Activated naive CD8-positive, alpha-beta T cell treated with anti-CD3 and anti-CD28 coated beads, Interleukin-2, amount 50 U/mL, for 16 hours (primary cell): Measurements from ENCODE around the gene INPP5D.
A peak's percentile ranks its signal among the peaks of the same experiment; 100 is the strongest.
"Not testable (repeated sequence)": the region's sequence is repeated elsewhere in the genome, so short reads cannot be mapped to it uniquely, and the experiment has no call there.

Experiments used
- DNase-seq: peaks from one replicate; pipeline ENCODE4 v3.0.0-alpha.2; 2020; ENCODE audit warnings: low read depth, low spot score

The INPP5D gene

DNA sequence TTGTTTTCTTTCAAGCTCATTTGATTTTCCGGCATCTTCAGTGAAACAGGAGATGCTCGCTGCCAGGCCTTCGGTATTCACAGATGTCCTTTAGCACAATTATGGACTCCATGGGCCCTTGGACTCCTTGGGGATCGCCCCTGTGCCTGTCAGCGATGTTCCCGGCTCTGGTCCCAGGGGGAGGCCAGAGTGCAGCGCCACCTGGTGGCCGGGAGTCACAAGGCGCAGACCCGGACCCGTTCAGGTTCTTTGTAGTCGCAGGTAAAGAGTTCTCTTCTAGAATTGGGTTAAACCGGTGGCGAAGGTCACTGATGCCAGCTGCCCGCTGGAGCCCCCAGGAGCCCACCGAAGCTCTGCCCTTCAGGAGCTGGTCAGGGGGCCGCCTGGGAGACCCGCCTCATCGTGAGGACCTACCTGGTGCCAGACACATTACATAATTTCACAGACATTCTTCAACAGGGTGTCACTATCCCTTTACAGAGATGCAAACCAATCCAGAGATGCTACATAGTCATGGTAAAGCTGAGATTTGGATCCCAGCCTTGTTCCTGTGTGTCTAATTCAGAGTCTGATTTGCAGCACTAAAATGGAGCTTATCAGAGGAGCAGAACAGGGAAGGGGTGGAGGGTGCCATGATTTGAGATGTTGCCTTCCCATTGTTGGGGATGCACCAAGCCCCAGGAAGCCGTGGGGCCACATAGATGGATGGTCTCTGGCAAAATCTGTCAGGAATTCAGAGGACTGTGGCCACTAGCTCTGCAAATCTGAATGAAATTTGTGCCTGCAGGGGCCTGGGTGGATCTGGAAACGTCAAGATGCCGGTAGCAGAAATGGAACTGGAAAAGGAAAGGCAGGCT is 6.0 kb upstream of the INPP5D start:
- DNase-seq = peak; percentile 48

DNA sequence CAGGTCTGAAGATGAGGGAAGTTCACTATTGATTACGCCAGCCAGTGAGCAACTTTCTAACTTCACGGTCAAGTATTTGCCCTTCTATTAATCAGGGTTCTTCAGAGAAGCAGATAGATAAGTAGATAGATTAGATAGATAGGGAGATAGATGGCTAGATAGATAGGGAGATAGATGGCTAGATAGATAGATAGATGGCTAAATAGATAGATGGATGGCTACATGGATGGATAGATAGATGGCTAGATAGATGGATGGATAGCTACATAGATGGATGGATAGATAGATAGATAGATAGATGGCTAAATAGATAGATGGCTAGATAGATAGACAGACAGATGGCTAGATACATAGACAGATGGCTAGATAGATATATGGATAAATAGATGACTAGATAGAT is 4.8 kb upstream of the INPP5D start:
- DNase-seq = no peak

DNA sequence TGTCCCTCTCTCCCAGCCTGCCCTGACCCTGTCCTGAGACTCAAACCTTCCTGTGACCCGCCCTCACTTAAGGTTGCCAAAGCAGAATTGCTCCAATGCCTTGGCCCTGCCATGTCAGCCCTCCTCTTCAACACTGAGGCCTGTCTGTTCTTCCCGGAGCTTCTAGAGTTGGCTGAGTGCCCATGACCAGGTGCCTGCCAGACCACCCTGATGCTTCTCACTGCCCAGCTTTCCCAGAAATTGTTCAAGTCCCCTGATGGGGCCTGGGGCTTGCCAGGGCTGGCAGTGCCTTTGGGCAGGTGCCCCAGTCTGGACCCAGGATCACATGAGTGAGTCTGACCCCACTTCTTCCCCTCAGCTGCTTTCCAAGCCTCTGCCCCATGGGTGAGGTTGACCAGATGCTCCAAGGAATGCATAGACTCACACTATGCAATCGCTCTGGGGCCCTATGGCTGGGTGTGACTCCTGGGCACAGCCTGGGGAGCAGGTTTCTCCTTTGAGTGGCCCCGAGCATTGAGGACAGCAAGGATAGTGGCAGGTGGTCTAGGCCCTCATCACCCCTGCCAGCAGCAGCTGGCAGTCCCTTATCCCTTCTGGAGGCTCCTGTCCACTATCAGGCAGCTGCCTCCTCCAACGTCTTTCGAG is 3.1 kb upstream of the INPP5D start:
- no peak for DNase-seq

DNA sequence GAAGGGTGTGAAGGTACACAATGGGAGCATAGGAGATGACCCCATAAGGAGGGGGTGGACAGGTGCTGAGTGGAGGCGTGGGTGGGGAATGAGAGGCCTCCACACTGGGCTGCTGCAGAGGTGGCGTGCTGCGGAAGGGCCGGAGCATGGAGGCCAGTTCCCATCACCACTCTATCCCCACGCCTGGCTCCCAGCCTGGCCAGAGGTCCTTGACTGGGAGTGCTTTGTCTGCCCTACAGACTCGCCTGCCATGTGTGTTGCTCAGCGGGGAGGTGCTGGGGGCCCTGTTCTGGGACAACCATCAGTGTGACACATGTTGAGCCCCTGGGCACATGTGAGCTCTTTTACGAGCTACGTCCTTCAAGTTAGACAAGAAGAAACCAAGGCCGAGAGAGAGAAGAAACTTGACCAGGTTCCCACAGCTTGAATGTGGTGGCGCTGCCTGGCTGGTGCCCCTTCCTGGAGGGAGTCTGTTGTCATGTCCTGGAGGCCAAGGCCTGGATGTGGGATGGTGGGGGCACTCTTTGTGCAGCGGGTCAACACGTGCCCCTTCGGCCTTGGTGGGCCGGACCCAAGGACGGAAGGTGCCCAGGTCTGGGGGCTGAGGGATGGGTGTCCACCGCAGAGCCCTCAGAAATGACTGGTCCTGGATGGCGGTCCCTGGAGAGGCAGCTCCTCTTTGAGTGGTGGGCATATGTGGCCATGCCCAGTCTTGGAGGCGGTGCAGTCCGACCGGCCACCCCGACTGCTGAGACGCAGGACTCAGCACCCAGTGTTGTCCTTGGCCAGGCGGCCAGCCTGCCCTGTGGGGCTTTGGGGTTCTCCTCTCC is 1.2 kb upstream of the INPP5D start:
- no peak for DNase-seq

DNA sequence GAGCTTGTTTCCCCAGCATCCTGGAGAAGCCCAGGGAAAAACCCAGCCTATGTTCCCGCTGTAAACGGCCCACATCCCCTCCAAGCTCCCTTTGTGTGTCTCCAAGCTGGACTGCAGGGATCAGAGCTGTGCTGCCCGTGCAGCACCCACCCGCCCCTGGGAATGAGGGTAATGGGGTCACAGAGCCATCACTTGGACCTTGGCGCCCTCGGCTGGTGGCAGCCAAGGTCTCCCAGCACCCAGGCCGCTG is 670 bp upstream of the INPP5D start:
- no peak for DNase-seq

DNA sequence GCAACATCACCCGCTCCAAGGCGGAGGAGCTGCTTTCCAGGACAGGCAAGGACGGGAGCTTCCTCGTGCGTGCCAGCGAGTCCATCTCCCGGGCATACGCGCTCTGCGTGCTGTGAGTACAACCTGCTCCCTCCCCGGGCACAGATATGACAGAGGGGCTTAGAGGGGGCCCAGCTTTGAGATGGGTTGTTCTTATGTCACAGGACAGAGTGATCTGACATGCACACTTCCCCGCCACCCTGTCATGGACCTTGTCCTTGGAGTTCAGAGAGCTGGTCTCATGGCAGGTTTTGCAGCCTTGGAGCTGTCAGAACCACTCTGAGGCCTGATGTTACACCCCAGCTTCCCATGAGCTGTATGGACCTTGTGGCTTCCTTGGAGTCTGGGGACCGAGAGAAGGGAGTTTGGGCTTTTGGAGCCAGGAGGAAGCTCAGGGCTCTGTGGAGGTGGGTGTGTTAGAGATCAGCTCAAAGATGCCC is 398 bp downstream of the INPP5D start:
- no peak for DNase-seq

DNA sequence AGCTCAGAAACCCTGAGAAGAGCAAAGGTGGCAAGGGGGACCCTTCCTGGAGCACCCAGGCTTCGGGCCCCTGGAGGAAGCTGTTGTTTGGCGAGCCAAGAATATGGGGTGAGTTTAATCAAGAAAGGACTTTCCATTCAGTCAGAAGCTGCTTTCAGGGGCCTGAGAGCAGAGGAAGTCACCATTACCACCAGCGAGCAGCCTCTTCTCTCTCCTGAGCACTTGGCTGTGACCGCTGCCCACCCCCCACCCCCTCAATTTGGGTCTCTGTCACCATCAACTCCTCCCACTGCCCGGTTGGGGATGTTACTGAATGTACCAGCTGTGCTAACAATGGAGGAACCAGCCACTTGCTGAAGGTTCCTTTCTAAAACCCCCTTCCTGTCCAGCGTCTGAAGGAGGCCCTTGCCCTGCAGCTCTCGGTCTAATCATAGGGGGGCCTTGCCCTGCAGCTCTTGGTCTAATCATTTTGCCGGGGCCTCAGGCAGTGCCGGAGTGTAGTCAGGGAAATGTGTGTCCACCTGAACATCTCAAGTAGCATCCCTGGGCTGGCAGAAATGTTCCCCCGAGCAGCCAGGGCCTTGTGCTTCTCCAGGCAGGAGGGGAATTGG is 943 bp downstream of the INPP5D start:
- no peak for DNase-seq

DNA sequence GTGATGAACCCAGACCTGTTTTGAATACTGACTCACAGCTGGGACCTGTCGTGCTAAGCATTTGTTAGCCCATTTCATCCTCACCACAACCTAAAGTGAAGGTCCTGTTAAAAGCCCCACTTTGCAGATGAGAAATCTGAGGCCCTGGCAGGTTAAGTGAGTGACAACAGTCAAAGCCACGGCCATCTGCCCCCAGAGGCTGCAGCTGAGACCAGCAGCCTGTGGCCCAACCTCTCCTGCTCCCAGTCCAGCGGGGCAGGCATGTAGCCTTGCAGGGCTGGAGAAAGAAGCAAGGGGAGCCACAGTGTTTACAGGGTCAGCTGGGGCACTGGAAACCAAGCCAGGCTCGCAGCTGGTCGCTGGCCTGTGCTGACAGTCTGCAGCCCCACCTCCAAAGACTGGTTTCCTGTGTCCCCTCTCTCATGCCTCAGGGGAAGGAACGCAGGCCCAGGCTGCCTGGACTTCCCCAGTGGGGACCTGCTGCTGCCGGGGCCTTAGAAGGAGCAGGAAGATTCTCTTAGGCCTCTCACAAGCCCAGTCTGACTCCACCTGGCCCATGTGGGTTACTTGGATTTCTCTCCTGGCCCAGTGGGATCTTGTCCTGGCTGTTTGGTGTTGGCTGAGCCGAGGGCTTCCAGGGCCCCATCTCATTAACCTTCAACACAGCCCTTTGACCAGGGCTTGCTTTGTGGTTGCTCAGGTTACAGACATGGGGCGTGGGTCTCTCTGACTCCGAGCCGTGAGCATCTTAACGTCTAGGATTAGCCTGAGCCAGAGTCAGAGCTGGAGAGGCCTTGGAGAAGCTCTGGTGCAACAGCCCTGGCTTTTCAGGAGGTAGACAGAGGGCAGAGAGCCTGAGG is 1.7 kb downstream of the INPP5D start:
- no peak for DNase-seq

DNA sequence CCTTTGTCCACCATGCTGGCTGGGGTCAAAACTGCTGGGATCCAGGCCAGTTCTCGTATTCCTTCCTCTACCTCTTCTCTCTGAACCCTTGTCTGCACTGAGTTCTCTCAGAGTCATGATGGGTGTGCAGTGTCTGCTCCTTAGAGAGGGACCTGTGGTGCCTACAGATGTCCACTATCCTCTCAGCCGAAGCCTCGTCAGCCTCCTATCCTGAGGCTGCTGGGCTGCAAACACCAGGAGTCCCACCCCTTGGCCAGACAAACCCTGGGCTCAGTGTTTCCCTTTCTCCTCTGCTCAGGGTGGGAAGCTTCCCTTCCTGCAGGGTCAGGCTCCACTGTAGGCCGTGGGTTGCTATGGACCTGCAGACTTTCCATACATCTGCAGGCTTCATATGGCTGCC is 2.3 kb downstream of the INPP5D start:
- DNase-seq = no peak

DNA sequence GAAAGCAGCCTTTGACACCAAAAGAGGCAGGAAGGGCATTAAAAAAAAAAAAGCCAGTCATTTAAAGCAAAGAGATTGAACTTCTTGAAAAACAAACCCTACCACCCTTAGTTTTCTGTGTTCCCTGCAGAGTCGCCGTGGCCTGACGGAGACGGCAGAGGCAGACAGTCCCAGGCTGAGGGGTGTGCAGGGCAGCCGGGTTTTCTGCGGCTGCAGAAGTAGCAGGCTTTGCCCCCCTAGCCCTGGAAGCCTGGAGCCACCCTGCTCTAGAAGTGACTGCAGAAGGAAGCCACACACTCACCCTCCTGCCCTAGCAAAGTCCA is 2.8 kb downstream of the INPP5D start:
- no peak for DNase-seq

DNA sequence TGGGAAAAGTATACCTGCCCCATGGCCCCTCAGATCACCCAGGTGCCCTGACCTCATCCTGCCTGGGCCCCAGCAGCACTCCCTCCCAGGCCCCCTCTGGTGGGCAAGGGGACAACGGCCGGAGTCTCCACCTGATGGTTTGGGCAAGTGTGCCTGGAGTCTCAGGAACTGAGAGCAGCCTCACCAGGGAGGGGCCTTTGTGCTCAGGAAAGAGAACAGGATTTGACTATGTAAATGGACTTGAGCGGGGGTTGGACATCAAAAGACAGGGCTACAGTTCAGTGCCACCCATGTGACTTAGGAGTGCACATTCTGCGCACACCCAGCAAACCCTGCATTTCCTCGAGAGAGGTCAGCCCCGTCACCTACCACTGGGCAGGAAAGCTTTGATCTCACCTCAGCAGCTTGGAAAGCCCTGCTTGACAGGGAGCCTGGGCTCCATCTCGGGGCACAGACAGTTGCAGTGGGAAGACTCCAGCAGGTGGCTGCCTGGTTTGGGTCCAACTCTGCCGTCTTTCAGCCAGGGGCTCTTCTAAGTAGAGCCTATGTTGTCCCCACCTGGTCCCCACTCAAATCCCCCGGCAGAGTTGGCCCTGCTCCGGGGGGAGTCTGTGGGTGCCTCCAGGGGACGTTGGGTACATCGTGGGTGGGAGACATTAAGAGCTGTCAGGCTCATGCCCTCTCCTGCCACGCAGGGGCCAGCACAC is 3.3 kb downstream of the INPP5D start:
- no peak for DNase-seq

DNA sequence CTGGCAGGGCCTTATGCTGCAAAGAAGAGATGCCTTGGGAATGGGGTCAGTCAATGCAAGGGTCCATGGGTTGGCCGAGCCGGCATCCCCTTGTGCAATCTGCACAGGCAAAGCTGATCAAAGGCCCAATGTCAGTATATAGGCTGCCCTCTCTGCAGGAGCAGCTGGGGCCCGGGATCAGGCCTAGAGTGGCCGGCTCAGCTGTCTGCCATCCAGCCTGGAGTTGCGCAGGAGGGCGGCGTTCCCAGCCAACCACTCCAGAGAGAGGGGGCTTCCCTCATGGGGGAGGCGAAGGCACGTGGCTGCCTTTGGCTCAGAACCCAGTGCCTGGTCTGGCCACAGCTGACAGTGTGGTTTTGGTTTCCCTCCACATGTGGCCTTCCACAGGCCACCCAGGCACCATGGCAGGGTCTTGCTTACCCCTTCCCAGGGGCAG is 3.9 kb downstream of the INPP5D start:
- DNase-seq = no peak

DNA sequence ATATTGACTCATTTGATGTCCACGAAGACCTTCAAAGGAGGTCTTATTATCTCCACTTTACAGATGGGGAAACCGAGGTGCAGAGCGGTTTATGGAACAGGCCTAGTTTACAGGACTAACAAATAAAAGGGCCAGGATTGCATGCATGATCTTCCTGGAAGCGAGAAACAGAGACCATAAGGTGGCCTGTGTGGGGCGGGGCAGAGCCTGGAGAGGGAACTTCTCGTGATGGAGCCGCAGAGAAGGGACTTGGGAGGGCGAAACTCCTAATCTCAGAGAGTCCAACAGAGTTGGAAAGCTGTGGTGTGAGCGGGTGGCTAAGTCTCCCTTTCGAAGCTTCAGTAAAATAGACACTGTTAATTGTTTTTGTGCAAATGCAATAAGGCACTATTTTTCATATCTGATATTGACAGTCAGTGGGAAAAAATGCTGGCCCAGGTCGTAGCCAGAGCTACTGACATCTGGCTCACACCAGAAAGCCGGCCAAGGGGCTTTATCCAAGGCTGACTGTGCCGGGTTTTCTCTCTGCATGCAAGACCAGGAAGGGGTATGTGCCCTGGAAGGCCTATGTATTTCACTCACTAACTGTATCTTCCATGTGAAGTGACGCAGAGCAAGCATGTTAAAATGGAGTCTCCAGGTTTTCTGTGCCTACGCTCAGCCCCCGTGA is 4.5 kb downstream of the INPP5D start:
- DNase-seq = no peak

DNA sequence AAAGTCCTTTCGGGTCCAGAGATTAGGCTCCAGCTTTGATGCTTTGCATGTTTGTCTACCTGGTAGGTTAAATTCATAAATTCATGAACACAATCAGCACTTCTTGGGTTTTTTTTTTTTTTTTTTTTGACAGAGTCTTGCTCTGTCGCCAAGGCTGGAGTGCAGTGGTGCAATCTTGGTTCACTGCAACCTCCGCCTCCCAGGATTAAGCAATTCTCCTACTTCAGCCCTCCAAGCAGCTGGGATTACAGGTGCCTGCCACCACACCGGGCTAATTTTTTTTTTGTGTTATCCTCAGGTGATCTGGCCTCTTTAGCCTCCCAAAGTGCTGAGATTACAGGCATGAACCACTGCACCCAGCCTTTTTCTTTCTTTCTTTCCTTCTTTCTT is 5.1 kb downstream of the INPP5D start:
- not testable (repeated sequence) for DNase-seq

DNA sequence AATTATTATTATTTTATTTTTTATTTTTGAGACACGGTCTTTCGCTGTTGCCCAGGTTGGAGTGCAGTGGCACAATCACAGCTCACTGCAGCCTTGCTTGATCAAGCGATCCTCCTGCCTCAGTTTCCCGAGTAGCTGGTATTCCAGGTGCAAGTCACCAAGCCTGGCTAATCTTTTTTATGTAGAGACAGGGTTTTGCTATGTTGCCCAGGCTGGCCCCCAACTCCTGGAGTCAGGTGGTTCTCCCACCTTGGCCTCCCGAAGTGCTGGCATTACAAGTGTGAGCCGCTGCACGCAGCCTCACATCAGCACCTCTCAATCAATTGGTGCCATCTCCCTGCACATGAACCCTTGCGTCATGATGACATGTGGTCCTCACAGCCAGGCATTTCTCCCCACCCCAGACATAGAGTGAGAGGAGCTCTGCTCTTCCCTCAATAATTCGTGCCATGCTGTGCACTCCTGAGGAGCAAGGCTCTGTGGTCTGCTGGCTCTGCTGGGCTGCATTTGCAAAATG is 5.9 kb downstream of the INPP5D start:
- no peak for DNase-seq

DNA sequence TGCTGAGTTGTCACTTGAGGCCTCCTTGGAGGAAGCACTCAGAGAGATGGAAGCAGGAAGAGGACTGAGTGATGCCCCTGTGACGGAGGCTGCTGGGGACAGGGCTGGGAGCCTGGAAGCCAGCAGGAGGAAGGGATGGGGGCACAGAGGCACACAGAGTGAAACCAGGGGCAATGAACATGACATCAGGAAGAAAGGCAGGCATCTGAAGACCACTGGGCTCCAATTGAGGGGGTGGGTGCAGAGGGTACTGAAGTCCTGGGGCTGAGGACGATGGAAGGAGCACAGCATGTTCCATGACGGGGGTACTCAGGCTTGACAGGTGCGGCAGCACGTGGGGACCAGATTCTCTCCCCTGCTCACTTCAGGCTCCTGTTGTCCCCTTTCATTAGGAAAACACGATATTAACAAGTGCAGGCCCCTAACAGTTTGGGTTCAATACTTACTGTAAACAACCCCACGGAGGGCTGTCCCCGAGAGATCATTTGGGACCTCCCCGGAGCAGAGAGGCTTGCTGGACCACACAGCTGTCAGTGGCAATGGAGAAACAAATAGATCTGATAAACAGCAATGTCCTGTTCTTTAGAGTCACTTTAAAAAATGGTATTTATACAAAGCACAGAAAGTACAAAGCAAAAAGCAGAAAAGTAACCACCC is 8.7 kb downstream of the INPP5D start:
- DNase-seq = no peak

DNA sequence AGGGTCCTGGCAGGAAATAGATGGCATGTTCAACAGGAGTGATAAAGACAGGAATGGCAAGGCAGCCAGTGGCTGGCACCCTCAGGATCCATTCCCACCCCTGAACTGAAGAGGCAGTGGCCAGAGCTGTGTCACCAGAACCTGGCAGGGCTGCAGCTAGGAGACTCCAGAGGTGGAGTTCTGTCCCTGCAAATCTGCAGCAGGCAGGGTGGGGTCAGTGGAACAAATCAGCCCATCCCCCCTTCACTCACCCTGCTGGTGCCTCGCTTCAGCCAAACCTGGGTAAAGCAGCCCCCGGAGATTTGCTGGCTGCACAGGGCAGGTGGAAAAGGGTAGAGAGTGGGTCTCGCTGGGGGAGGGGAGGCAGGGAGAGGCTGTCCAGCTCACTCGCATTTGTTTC is 12.7 kb downstream of the INPP5D start:
- DNase-seq = no peak

DNA sequence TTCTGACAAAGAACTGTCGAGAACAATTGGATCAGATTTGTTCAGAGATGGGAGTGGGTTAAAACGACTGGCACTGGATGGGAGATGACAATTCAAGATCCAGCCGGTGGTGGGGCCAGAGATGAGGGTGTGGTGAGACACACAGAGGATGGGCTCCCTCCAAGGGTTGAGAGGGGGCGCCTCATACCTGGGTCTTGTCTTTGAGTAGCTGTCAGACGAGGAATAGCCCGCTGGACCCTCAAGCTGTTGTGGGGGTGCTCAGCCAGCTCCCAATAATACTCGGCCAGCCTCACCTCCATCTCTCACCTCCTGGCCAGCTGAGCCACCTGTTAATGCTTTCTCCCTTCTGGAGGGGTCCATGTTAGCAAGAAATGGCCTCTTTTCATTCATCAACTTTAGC is 14.0 kb downstream of the INPP5D start:
- no peak for DNase-seq
